SK-N-MC (cell line): ENCODE results near the gene ENTPD8.
"Not testable (repeated sequence)": the region's sequence is repeated elsewhere in the genome, so short reads cannot be mapped to it uniquely, and the experiment has no call there.

Experiments used
- DNase-seq: peaks from one replicate; pipeline ENCODE4 v3.0.0-alpha.2; 2011; ENCODE audit warnings: low read depth, low spot score
- H3K27ac ChIP-seq: fragments of 200-600 bp; sonication (generic); 2 replicates; pipeline ENCODE4 v1.5.1; 2016; ENCODE audit warnings: mixed run types
- H3K36me3 ChIP-seq: fragments of 200-600 bp; sonication (generic); 2 replicates; pipeline ENCODE4 v1.6.1; 2017; ENCODE audit warnings: antibody characterized with exemption, low read length, mixed read lengths; ENCODE audit not compliant: insufficient read depth
- H3K4me3 ChIP-seq: fragments of 200-600 bp; sonication (generic); 2 replicates; pipeline ENCODE4 v1.5.1; 2016
- H3K9ac ChIP-seq: fragments of 200-600 bp; sonication (generic); 2 replicates; pipeline ENCODE4 v1.8.0; 2017; ENCODE audit warnings: mixed run types, mixed read lengths; ENCODE audit not compliant: insufficient read length
- H3K9me3 ChIP-seq: fragments of 200-600 bp; sonication (generic); 2 replicates; pipeline ENCODE4 v1.6.1; 2017; ENCODE audit warnings: low read depth, mild to moderate bottlenecking, antibody characterized with exemption, low read length, moderate library complexity, mixed read lengths
- EZH2 ChIP-seq: fragments of 200-600 bp; sonication (generic); IDR thresholded peaks from one replicate; pipeline ENCODE4 v1.6.1; 2017; ENCODE audit warnings: antibody characterized with exemption
- FOXP2 ChIP-seq: optimal IDR thresholded peaks from 2 replicates; pipeline ENCODE3; 2011; ENCODE audit warnings: mild to moderate bottlenecking, moderate library complexity; ENCODE audit not compliant: insufficient read depth; ENCODE audit errors: extremely low read length, control extremely low read depth
- POLR2AphosphoS5 ChIP-seq: IDR thresholded peaks from 2 replicates; pipeline ENCODE4 v1.6.1; 2012; ENCODE audit warnings: mild to moderate bottlenecking, low read depth, low read length, borderline replicate concordance

Gene ENTPD8

GRCh38 chr9:137387114-137387890 lies 53.9 kb downstream of the ENTPD8 start:
- Histone ChIP-seq H3K4me3 (no peak overlapping the region), H3K27ac (no peak overlapping the region), H3K9ac (no peak overlapping the region), H3K9me3 (no peaks in the 10 kb centered on the region), H3K36me3 (no peaks in the 10 kb centered on the region)
- no peak for TF ChIP-seq EZH2
- no peak for TF ChIP-seq FOXP2
- no peak for TF ChIP-seq POLR2AphosphoS5
- DNase-seq, result no peak

- not testable (repeated sequence) for H3K27ac ChIP-seq, H3K36me3 ChIP-seq, H3K4me3 ChIP-seq, H3K9me3 ChIP-seq, H3K9ac ChIP-seq, DNase-seq
Observed at GRCh38 chr9:137386507-137387113, 54.5 kb downstream of the ENTPD8 start.

GRCh38 chr9:137385061-137385655 lies 56.0 kb downstream of the ENTPD8 start:
- no peaks in the 10 kb centered on the region for H3K9me3 ChIP-seq
- no peak overlapping the region for H3K9ac ChIP-seq
- no peak for TF ChIP-seq EZH2
- TF ChIP-seq POLR2AphosphoS5, result no peak
- no peak for TF ChIP-seq FOXP2
- DNase-seq, result no peak
- H3K4me3 ChIP-seq, result no peak overlapping the region
- no peak overlapping the region for H3K27ac ChIP-seq
- H3K36me3 ChIP-seq, result no peaks in the 10 kb centered on the region
